Measurements from ENCODE around the gene PARVG. TPM values are rescaled to one million over a fixed set of nuclear protein-coding genes. Genes with fewer than 3 reads are reported as not detected.

The PARVG gene
- total RNA-seq, 1 experiment from 2014 or later, result 1.3 TPM

GRCh38 chr22:44153710-44154109, 27.0 kb upstream of the PARVG start:
- Histone ChIP-seq H4K5ac (ENCODE audit: insufficient read length, low read depth, low read length) (no peak overlapping the region), H4K91ac (ENCODE audit: insufficient read length, low read depth, low read length) (no peak overlapping the region), H3K23ac (ENCODE audit: insufficient read length, low read depth, low read length) (no peak overlapping the region), H3K14ac (ENCODE audit: insufficient read depth, low read length) (no peak overlapping the region), H2BK12ac (ENCODE audit: insufficient read length, low read depth, low read length) (no peak overlapping the region), H3K27ac (ENCODE audit: insufficient read length, low read depth, low read length) (no peak overlapping the region), H4K20me1 (ENCODE audit: control insufficient read depth, insufficient read depth, insufficient read length) (no peaks in the 10 kb centered on the region), H3K56ac (ENCODE audit: insufficient read length, low read depth, low read length) (no peak overlapping the region), H3K79me2 (ENCODE audit: insufficient read depth, low read length) (no peaks in the 10 kb centered on the region), H3K23me2 (ENCODE audit: insufficient read length, low read depth, low read length, poor library complexity, severe bottlenecking) (no peaks in the 10 kb centered on the region), H3K4ac (ENCODE audit: low read depth, low read length) (no peak overlapping the region), H3T11ph (ENCODE audit: low read length) (no peak overlapping the region), H2BK15ac (ENCODE audit: low read depth, low read length) (no peak overlapping the region), H3K4me1 (ENCODE audit: insufficient read depth, low read length) (peaks cover 8% of the 10 kb centered on the region), H3K18ac (ENCODE audit: insufficient read length, low read depth, low read length) (no peak overlapping the region), H2AFZ (ENCODE audit: low read length) (no peak overlapping the region), H2AK5ac (ENCODE audit: insufficient read length, low read length) (no peak overlapping the region), H2BK120ac (ENCODE audit: low read depth, low read length, poor library complexity, severe bottlenecking) (no peak overlapping the region), H3K9ac (ENCODE audit: extremely low read depth, insufficient read length, low read length) (no peak overlapping the region), H4K8ac (replicated peaks; ENCODE audit: insufficient read length, low read depth, low read length) (no peak overlapping the region), H2BK5ac (ENCODE audit: insufficient read length, low read length) (no peak overlapping the region), H2BK20ac (ENCODE audit: low read depth, low read length, poor library complexity, severe bottlenecking) (no peak overlapping the region), H3K9me3 (ENCODE audit: control insufficient read depth, low read depth, low read length) (no peaks in the 10 kb centered on the region), H3K4me2 (ENCODE audit: insufficient read depth, insufficient read length, low read length) (no peak overlapping the region), H3K27me3 (ENCODE audit: insufficient read depth, low read length) (no peaks in the 10 kb centered on the region), H3K79me1 (ENCODE audit: insufficient read depth, low read depth, low read length, poor library complexity, severe bottlenecking) (no peaks in the 10 kb centered on the region)
- WGBS (ENCODE audit: extremely low coverage, insufficient read length, low lambda C conversion rate), result no CpG with 5 or more reads among the region's 10 CpGs
- Mint-ChIP-seq H3K4me1 (peaks cover 23 to 24% of the 10 kb centered on the region in 2 experiments), H3K36me3 (ENCODE audit: insufficient read depth in 1 of 3, low read depth in 3 of 3) (no peaks in the 10 kb centered on the region; a peak in 2 of 7 replicates), H3K9me3 (no peaks in the 10 kb centered on the region), H3K27ac (no peak overlapping the region), H3K27me3 (ENCODE audit: low read depth) (no peaks in the 10 kb centered on the region), H3K4me3 (no peak overlapping the region)
- no peak for DNase-seq
- TF ChIP-seq CTCF (conservative IDR thresholded peaks at IDR 0.05), result no peak

All from H9 (cell line).